ENCODE results near the gene NKAIN2. TPM values are rescaled to one million over a fixed set of nuclear protein-coding genes. Genes with fewer than 3 reads are reported as not detected.
A peak's percentile ranks its signal among the peaks of the same experiment; 100 is the strongest.

Gene NKAIN2
- total and polyA plus RNA-seq, 5 donors from 2014 or later, result not detected

GRCh38 chr6:123810214-123810613 lies 6.5 kb downstream of the NKAIN2 start:
- no peaks in the 10 kb centered on the region for H3K4me1 Mint-ChIP-seq
- Histone ChIP-seq H3K27me3 (ENCODE audit: control insufficient read depth, insufficient read depth, low read length) (peaks cover 3% of the 10 kb centered on the region), H3K4me3 (ENCODE audit: low read depth, low read length) (no peak overlapping the region), H3K4me1 (ENCODE audit: control insufficient read depth, insufficient read depth, low read length, poor library complexity, severe bottlenecking) (no peaks in the 10 kb centered on the region), H3K36me3 (ENCODE audit: control insufficient read depth, insufficient read depth, low read length) (no peaks in the 10 kb centered on the region), H3K9me3 (ENCODE audit: control insufficient read depth in 2 of 2, low read length in 2 of 2) (no peaks in the 10 kb centered on the region), H3K27ac (ENCODE audit: insufficient read depth, low read length, poor library complexity, severe bottlenecking) (no peak overlapping the region)
- H3K36me3 Mint-ChIP-seq, result no peaks in the 10 kb centered on the region
- no peak overlapping the region for H3K27ac Mint-ChIP-seq
- DNase-seq, result no peak
- H3K27me3 Mint-ChIP-seq, result peaks cover 3% of the 10 kb centered on the region
- no peak for ATAC-seq (ENCODE audit: low read depth in 2 of 2)
- H3K4me3 Mint-ChIP-seq, result no peak overlapping the region
- peaks cover 0 to 7% (median 0%) of the 10 kb centered on the region in 7 donors for H3K9me3 Mint-ChIP-seq

DNA sequence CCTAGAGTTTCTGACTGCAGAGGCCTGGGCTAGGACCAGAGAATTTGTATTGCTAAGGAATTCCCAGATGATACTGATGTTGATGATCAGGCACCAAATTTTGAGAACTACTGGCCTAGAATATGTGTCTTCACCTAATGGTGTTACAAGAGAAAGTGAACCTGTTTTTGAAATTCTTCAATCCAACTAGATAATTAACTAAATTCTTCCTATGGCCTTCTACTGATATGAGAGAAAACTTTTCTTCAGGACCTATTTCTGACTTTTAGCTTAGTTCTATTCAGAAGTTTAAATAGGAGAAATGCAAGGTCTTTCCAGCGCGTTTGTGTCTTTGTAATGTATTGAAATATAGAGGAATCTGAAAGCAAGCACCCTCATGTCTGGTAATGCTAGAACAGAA lies 7.3 kb downstream of the NKAIN2 start:
- Histone ChIP-seq H3K27me3 (ENCODE audit: control insufficient read depth, insufficient read depth, low read length) (peaks cover under 1% of the 10 kb centered on the region), H3K36me3 (ENCODE audit: control insufficient read depth, insufficient read depth, low read length) (no peaks in the 10 kb centered on the region), H3K9me3 (ENCODE audit: control insufficient read depth in 2 of 2, low read length in 2 of 2) (no peaks in the 10 kb centered on the region), H3K4me3 (ENCODE audit: low read depth, low read length) (no peak overlapping the region), H3K27ac (ENCODE audit: insufficient read depth, low read length, poor library complexity, severe bottlenecking) (no peak overlapping the region), H3K4me1 (ENCODE audit: control insufficient read depth, insufficient read depth, low read length, poor library complexity, severe bottlenecking) (no peaks in the 10 kb centered on the region)
- peak overlapping the region in 1 of 4 donors; percentile 5 for H3K4me3 Mint-ChIP-seq
- H3K27ac Mint-ChIP-seq, result no peak overlapping the region
- peaks cover 0 to 7% (median 0%) of the 10 kb centered on the region in 7 donors for H3K9me3 Mint-ChIP-seq
- DNase-seq (no peak), ATAC-seq (ENCODE audit: low read depth in 2 of 2) (no peak)
- no peaks in the 10 kb centered on the region for H3K27me3 Mint-ChIP-seq
- no peaks in the 10 kb centered on the region for H3K36me3 Mint-ChIP-seq
- no peaks in the 10 kb centered on the region for H3K4me1 Mint-ChIP-seq

DNA sequence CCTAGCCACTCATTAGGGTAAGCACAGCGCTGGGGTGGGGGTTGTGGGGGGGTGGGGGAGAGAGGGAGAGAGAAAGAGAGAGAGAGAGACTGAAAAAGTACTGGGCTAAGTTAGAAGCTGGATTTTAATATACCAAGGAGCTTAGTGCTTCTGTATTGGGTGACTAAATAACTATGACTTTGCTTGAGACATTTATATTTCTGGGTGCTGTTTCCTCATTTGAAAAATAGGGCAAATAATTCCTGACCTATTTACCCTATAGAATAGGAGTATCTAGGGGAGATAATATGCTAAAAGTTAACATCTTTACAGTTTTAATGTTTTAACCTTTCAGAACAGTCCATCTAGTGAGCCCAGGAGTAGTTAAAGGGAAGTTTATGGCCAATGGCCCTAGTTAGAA lies 7.7 kb downstream of the NKAIN2 start:
- no peak for ATAC-seq (ENCODE audit: low read depth in 2 of 2)

DNA sequence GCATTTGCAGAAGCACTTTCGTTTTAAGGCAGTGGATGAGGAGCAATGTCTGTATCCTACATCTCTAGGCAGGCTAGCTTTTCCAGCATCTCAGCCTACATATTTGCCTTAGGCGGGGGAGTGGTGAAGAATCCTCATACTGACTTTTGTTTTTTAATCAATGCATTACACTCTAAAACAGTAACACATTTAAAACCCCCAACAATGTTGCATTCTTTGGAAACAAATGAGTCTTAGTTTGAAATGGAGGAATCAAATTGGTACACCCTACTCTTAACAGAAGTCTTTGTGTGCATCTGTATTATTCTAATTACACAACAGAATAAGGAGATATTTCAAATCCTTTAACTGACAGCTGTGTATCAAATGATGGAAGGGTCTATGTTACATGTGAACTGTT lies 9.0 kb downstream of the NKAIN2 start:
- Mint-ChIP-seq H3K9me3 (peaks cover 0 to 11% (median 1%) of the 10 kb centered on the region in 7 donors), H3K27ac (no peak overlapping the region), H3K4me3 (no peak overlapping the region), H3K27me3 (no peaks in the 10 kb centered on the region), H3K4me1 (no peaks in the 10 kb centered on the region), H3K36me3 (no peaks in the 10 kb centered on the region)
- no peak for DNase-seq
- Histone ChIP-seq H3K27ac (ENCODE audit: insufficient read depth, low read length, poor library complexity, severe bottlenecking) (no peak overlapping the region), H3K4me1 (ENCODE audit: control insufficient read depth, insufficient read depth, low read length, poor library complexity, severe bottlenecking) (no peaks in the 10 kb centered on the region), H3K4me3 (ENCODE audit: low read depth, low read length) (no peak overlapping the region), H3K27me3 (ENCODE audit: control insufficient read depth, insufficient read depth, low read length) (no peaks in the 10 kb centered on the region), H3K9me3 (ENCODE audit: control insufficient read depth in 2 of 2, low read length in 2 of 2) (no peaks in the 10 kb centered on the region), H3K36me3 (ENCODE audit: control insufficient read depth, insufficient read depth, low read length) (no peaks in the 10 kb centered on the region)
- ATAC-seq (ENCODE audit: low read depth in 2 of 2), result no peak

More for the DNA sequence above, 7.7 kb downstream of the NKAIN2 start:
- no peak overlapping the region for H3K4me3 Mint-ChIP-seq
- H3K27me3 Mint-ChIP-seq, result no peaks in the 10 kb centered on the region
- no peak for DNase-seq
- Histone ChIP-seq H3K36me3 (ENCODE audit: control insufficient read depth, insufficient read depth, low read length) (no peaks in the 10 kb centered on the region), H3K4me1 (ENCODE audit: control insufficient read depth, insufficient read depth, low read length, poor library complexity, severe bottlenecking) (no peaks in the 10 kb centered on the region), H3K9me3 (ENCODE audit: control insufficient read depth in 2 of 2, low read length in 2 of 2) (no peaks in the 10 kb centered on the region), H3K27me3 (ENCODE audit: control insufficient read depth, insufficient read depth, low read length) (no peaks in the 10 kb centered on the region), H3K27ac (ENCODE audit: insufficient read depth, low read length, poor library complexity, severe bottlenecking) (no peak overlapping the region), H3K4me3 (ENCODE audit: low read depth, low read length) (no peak overlapping the region)
- H3K36me3 Mint-ChIP-seq, result no peaks in the 10 kb centered on the region
- peaks cover 0 to 7% (median 0%) of the 10 kb centered on the region in 7 donors for H3K9me3 Mint-ChIP-seq
- H3K4me1 Mint-ChIP-seq, result no peaks in the 10 kb centered on the region
- H3K27ac Mint-ChIP-seq, result no peak overlapping the region

DNA sequence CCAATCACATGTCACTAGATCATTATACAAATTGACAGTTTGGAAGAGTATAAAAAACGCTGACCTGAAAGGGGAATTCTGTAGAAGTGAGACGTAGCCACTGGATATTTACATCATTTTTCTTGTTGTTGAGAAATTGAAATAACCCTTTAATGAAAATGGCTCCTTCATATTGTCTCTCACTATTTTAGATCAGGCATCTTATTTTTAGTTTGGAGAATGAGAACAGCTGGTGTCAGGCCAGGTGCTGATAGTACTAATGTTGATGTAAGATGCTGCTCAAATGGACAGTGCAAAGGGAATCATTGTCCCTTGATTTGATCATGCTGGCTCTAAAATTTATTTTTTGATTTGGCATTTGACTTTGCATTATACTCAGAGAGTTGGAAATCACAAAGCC lies 17.4 kb downstream of the NKAIN2 start:
- Histone ChIP-seq H3K36me3 (ENCODE audit: control insufficient read depth, insufficient read depth, low read length) (no peaks in the 10 kb centered on the region), H3K27ac (ENCODE audit: insufficient read depth, low read length, poor library complexity, severe bottlenecking) (no peak overlapping the region), H3K4me1 (ENCODE audit: control insufficient read depth, insufficient read depth, low read length, poor library complexity, severe bottlenecking) (no peaks in the 10 kb centered on the region), H3K27me3 (ENCODE audit: control insufficient read depth, insufficient read depth, low read length) (no peaks in the 10 kb centered on the region), H3K4me3 (ENCODE audit: low read depth, low read length) (no peak overlapping the region), H3K9me3 (ENCODE audit: control insufficient read depth in 2 of 2, low read length in 2 of 2) (no peaks in the 10 kb centered on the region)
- Mint-ChIP-seq H3K27ac (no peak overlapping the region), H3K4me3 (no peak overlapping the region), H3K4me1 (no peaks in the 10 kb centered on the region), H3K9me3 (peaks cover 0 to 6% (median 3%) of the 10 kb centered on the region in 7 donors), H3K36me3 (no peaks in the 10 kb centered on the region), H3K27me3 (peaks cover 5% of the 10 kb centered on the region)
- ATAC-seq (ENCODE audit: low read depth in 2 of 2) (no peak), DNase-seq (no peak)

DNA sequence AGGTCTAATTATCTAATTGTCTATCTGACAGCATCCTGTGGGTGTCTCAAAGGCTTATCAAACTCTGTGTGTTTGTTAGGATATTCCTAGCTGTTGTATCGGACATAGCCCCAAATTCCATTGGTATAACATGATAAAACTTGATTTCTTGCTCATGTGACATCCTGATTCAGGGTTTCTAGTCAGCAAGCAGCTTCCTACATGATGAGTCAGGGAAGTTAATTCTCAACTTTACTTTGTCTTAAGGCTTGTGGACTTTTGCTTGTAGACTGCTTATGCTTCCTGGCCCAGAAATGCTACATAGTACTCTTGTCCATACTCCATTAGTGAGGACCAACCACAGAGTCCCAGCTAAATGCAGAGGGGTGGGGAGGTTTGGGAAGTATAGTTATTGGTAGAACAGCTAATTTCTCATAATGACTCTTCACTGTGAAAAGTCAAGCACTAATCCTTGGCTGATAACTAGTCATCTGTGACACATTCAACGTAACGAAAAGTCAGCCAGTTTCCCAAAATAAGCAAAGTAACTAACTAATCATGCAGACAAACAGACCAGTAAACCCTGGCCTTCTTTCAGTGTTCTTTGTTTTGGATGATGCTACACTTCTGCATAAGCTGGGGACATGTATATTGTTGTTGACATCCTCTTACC lies 25.8 kb downstream of the NKAIN2 start:
- no peaks in the 10 kb centered on the region for H3K9me3 ChIP-seq (ENCODE audit: control insufficient read depth in 2 of 2, low read length in 2 of 2)
- ATAC-seq (ENCODE audit: low read depth in 2 of 2) (no peak), DNase-seq (no peak)
- H3K9me3 Mint-ChIP-seq, result peaks cover 0 to 12% (median 6%) of the 10 kb centered on the region in 7 donors
- H3K27ac Mint-ChIP-seq, result no peak overlapping the region
- H3K27me3 ChIP-seq (ENCODE audit: control insufficient read depth, insufficient read depth, low read length), result no peaks in the 10 kb centered on the region
- no peaks in the 10 kb centered on the region for H3K4me1 ChIP-seq (ENCODE audit: control insufficient read depth, insufficient read depth, low read length, poor library complexity, severe bottlenecking)
- H3K27ac ChIP-seq (ENCODE audit: insufficient read depth, low read length, poor library complexity, severe bottlenecking), result no peak overlapping the region
- no peak overlapping the region for H3K4me3 ChIP-seq (ENCODE audit: low read depth, low read length)
- H3K36me3 ChIP-seq (ENCODE audit: control insufficient read depth, insufficient read depth, low read length), result no peaks in the 10 kb centered on the region
- H3K27me3 Mint-ChIP-seq, result no peaks in the 10 kb centered on the region
- no peaks in the 10 kb centered on the region for H3K4me1 Mint-ChIP-seq
- no peaks in the 10 kb centered on the region for H3K36me3 Mint-ChIP-seq
- H3K4me3 Mint-ChIP-seq, result no peak overlapping the region

DNA sequence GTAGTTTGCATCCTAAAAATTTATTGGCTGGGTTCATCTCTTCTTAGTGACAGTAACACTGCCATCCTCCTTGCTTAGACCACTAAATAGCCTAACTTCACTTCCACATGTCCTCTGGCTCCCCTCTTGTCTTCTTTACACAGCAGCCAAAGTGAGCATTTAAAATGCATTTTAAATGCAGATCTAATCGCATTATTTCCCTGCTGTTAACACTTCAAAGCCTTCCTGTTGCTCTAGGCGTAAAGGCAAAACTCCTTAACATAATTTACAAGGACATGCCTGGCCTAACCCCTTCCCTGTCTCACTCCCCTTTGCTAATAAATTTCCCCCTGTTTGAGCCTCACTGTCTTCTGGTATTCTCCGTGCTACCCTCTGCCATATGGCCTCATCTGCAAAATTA lies 26.5 kb downstream of the NKAIN2 start:
- Mint-ChIP-seq H3K9me3 (peaks cover 5 to 12% (median 7%) of the 10 kb centered on the region in 7 donors), H3K27ac (no peak overlapping the region), H3K36me3 (no peaks in the 10 kb centered on the region), H3K27me3 (no peaks in the 10 kb centered on the region), H3K4me1 (no peaks in the 10 kb centered on the region), H3K4me3 (no peak overlapping the region)
- H3K36me3 ChIP-seq (ENCODE audit: control insufficient read depth, insufficient read depth, low read length), result no peaks in the 10 kb centered on the region
- H3K27me3 ChIP-seq (ENCODE audit: control insufficient read depth, insufficient read depth, low read length), result no peaks in the 10 kb centered on the region
- H3K27ac ChIP-seq (ENCODE audit: insufficient read depth, low read length, poor library complexity, severe bottlenecking), result no peak overlapping the region
- H3K4me1 ChIP-seq (ENCODE audit: control insufficient read depth, insufficient read depth, low read length, poor library complexity, severe bottlenecking), result no peaks in the 10 kb centered on the region
- no peak overlapping the region for H3K4me3 ChIP-seq (ENCODE audit: low read depth, low read length)
- H3K9me3 ChIP-seq (ENCODE audit: control insufficient read depth in 2 of 2, low read length in 2 of 2), result no peaks in the 10 kb centered on the region
- DNase-seq (no peak), ATAC-seq (ENCODE audit: low read depth in 2 of 2) (no peak)

GRCh38 chr6:123838505-123839234 lies 35.0 kb downstream of the NKAIN2 start:
- Histone ChIP-seq H3K9me3 (ENCODE audit: control insufficient read depth in 2 of 2, low read length in 2 of 2) (no peaks in the 10 kb centered on the region), H3K27ac (ENCODE audit: insufficient read depth, low read length, poor library complexity, severe bottlenecking) (no peak overlapping the region), H3K27me3 (ENCODE audit: control insufficient read depth, insufficient read depth, low read length) (no peaks in the 10 kb centered on the region), H3K4me3 (ENCODE audit: low read depth, low read length) (no peak overlapping the region), H3K4me1 (ENCODE audit: control insufficient read depth, insufficient read depth, low read length, poor library complexity, severe bottlenecking) (no peaks in the 10 kb centered on the region), H3K36me3 (ENCODE audit: control insufficient read depth, insufficient read depth, low read length) (no peaks in the 10 kb centered on the region)
- Mint-ChIP-seq H3K4me1 (no peaks in the 10 kb centered on the region), H3K27me3 (no peaks in the 10 kb centered on the region), H3K9me3 (peaks cover 0 to 14% (median 6%) of the 10 kb centered on the region in 7 donors), H3K27ac (no peak overlapping the region), H3K36me3 (no peaks in the 10 kb centered on the region), H3K4me3 (no peak overlapping the region)
- ATAC-seq (ENCODE audit: low read depth in 2 of 2) (no peak), DNase-seq (no peak)

Data from CD4-positive, CD25-positive, alpha-beta regulatory T cell (primary cell).